Mesenteric fat pad (tissue), 1 donor: ENCODE measurements around the gene PANK2. TPM values are rescaled to one million over a fixed set of nuclear protein-coding genes. Genes with fewer than 3 reads are reported as not detected.
"Not testable (repeated sequence)": the region's sequence is repeated elsewhere in the genome, so short reads cannot be mapped to it uniquely, and the experiment has no call there.

Experiments used
- DNase-seq: peaks from one replicate; pipeline ENCODE4 v3.0.0-alpha.2; 2020; ENCODE audit warnings: low spot score
- long read RNA-seq: library from polyadenylated mRNA; unstranded; transcript quantifications from one replicate; pipeline ENCODE4 v2.0.0, GENCODE V29; 2020
- total RNA-seq: library from RNA; stranded (reverse); fragmentation: NEBNext Ultra II Directional; extraction: Animal tissue kit (Norgen Biotek cat#: 25700); gene quantifications from one replicate; pipeline ENCODE4 v1.2.1, GENCODE V29; 2021
- donor health status: DM: yes; HTN: yes; CAD: no.

The PANK2 gene
- total RNA-seq, result 31.1 TPM
- long read RNA-seq, partial matches to known transcripts, result 0 of 9 reads
- long read RNA-seq, other reads (novel, unspliced or antisense), result 6 of 9 reads

GRCh38 chr20:3888622-3889488, at the start of gene PANK2:
PANK2 (plus strand) TSS chr20:3889387.
- peak; percentile 99 for DNase-seq

- not testable (repeated sequence) for DNase-seq
Measured at GRCh38 chr20:3840201-3840600, 49.0 kb upstream of the PANK2 start.

GRCh38 chr20:3842348-3842930, 46.7 kb upstream of the PANK2 start:
- no peak for DNase-seq

- DNase-seq, result no peak
Measured at GRCh38 chr20:3843490-3843889, 45.7 kb upstream of the PANK2 start.

GRCh38 chr20:3843990-3844619, 45.1 kb upstream of the PANK2 start:
- DNase-seq, result not testable (repeated sequence)

GRCh38 chr20:3846378-3846739, 42.8 kb upstream of the PANK2 start:
- no peak for DNase-seq

GRCh38 chr20:3846740-3847428, 42.3 kb upstream of the PANK2 start, which contains the start of gene MAVS:
MAVS (plus strand) TSS chr20:3846834; CDS start chr20:3854625, 7,791 bp downstream.
- DNase-seq, result peak; percentile 98

GRCh38 chr20:3847429-3847940, 41.7 kb upstream of the PANK2 start:
- DNase-seq, result no peak

GRCh38 chr20:3848565-3848964, 40.6 kb upstream of the PANK2 start:
- DNase-seq, result no peak

- no peak for DNase-seq
Measured at GRCh38 chr20:3854462-3854871, 34.7 kb upstream of the PANK2 start.

GRCh38 chr20:3857405-3857804, 31.8 kb upstream of the PANK2 start:
- DNase-seq, result no peak

- DNase-seq, result no peak
Measured at GRCh38 chr20:3858689-3859088, 30.5 kb upstream of the PANK2 start.

GRCh38 chr20:3861191-3861590, 28.0 kb upstream of the PANK2 start:
- no peak for DNase-seq

- no peak for DNase-seq
Measured at GRCh38 chr20:3862333-3862732, 26.9 kb upstream of the PANK2 start.

- DNase-seq, result no peak
Measured at GRCh38 chr20:3863317-3863716, 25.9 kb upstream of the PANK2 start.

- no peak for DNase-seq
Measured at GRCh38 chr20:3864518-3864917, 24.7 kb upstream of the PANK2 start.

GRCh38 chr20:3865152-3865886, 23.9 kb upstream of the PANK2 start:
- no peak for DNase-seq

GRCh38 chr20:3865887-3866407, 23.2 kb upstream of the PANK2 start:
- no peak for DNase-seq

GRCh38 chr20:3866464-3866863, 22.7 kb upstream of the PANK2 start:
- DNase-seq, result no peak

GRCh38 chr20:3867802-3868201, 21.4 kb upstream of the PANK2 start:
- no peak for DNase-seq
